Endothelial cell of umbilical vein (primary cell): ENCODE results near the gene ASIC4. TPM values are rescaled to one million over a fixed set of nuclear protein-coding genes. Genes with fewer than 3 reads are reported as not detected.

Experiments used
- BruUV-seq: library from RNA; stranded (reverse); fragments of 400-500 nt; replicated peaks from 2 replicates; lab custom pipeline; 2021; lab: Mats Ljungman, UMichigan
- CTCF ChIA-PET: fragments of 300-600, 350-600 bp; sonication (Branson Sonifier 250); formaldehyde crosslinking; loops from one replicate; lab custom pipeline; 2021; ENCODE audit warnings: antibody characterized with exemption, inconsistent platforms; lab: Charles Lee
- POLR2A ChIA-PET: fragments of 300-600, 350-600 bp; sonication (Branson Sonifier 250); formaldehyde crosslinking; loops from one replicate; lab custom pipeline; 2021; ENCODE audit warnings: antibody characterized with exemption, inconsistent platforms; lab: Charles Lee
- DNase-seq: peaks from one replicate; pipeline ENCODE4 v3.0.0-alpha.2; 2011; ENCODE audit warnings: low read depth, low spot score
- FAIRE-seq: peaks from 2 replicates; lab custom pipeline; 2011; peaks lifted over from hg19 to GRCh38; lab: Jason Lieb, UNC
- H2AFZ ChIP-seq: 2 replicates; pipeline ENCODE4 v1.6.0; 2012; ENCODE audit warnings: low read depth, low read length, control low read depth, inconsistent platforms
- H3K27ac ChIP-seq: 2 replicates; pipeline ENCODE4 v1.5.1; 2011; ENCODE audit warnings: low read depth, mild to moderate bottlenecking, control low read depth, low read length, moderate library complexity; ENCODE audit not compliant: insufficient read depth
- H3K27me3 ChIP-seq, 2 experiments: 2 replicates each; pipeline versions ENCODE4 v1.6.0 to v1.6.1; 2011; ENCODE audit warnings: low read length in 2 of 2, mixed read lengths in 1 of 2; ENCODE audit not compliant: control insufficient read depth in 2 of 2, insufficient read depth in 2 of 2
- H3K36me3 ChIP-seq, 2 experiments: 2 replicates in 1 of 2; 3 replicates in 1 of 2; pipeline ENCODE4 v1.5.1; 2011; ENCODE audit warnings: low read length in 2 of 2, mild to moderate bottlenecking in 1 of 2, moderate library complexity in 1 of 2; ENCODE audit not compliant: control insufficient read depth in 2 of 2, insufficient read depth in 2 of 2; ENCODE audit errors: extremely low read depth in 1 of 2
- H3K4me1 ChIP-seq: 3 replicates; pipeline ENCODE4 v1.5.1; 2011; ENCODE audit warnings: mild to moderate bottlenecking, low read length; ENCODE audit not compliant: control insufficient read depth, insufficient read depth; ENCODE audit errors: extremely low read depth
- H3K4me2 ChIP-seq: 2 replicates; pipeline ENCODE4 v1.6.1; 2011; ENCODE audit warnings: low read length, control low read depth, mixed read lengths; ENCODE audit not compliant: insufficient read depth
- H3K4me3 ChIP-seq, 3 experiments: fragments of 200-600 bp in 1 of 3; sonication (generic), shearing (Covaris generic) in 1 of 3; replicated peaks in 1 of 3; 2 replicates each; pipeline ENCODE4 v1.5.1; 2011 to 2016; ENCODE audit warnings: control low read depth in 3 of 3, low read length in 3 of 3, mild to moderate bottlenecking in 2 of 3, inconsistent platforms in 1 of 3, low read depth in 1 of 3, moderate library complexity in 1 of 3; ENCODE audit not compliant: insufficient read depth in 1 of 3
- H3K79me2 ChIP-seq: 2 replicates; pipeline ENCODE4 v1.6.0; 2012; ENCODE audit warnings: low read length, inconsistent platforms; ENCODE audit not compliant: control insufficient read depth, insufficient read depth
- H3K9ac ChIP-seq: replicated peaks from 2 replicates; pipeline ENCODE3; 2011; ENCODE audit warnings: low read length, control low read depth; ENCODE audit not compliant: insufficient read depth; ENCODE audit errors: extremely low read depth
- H3K9me1 ChIP-seq: replicated peaks from 3 replicates; pipeline ENCODE4 v1.6.0; 2011; ENCODE audit warnings: mild to moderate bottlenecking, low read length; ENCODE audit not compliant: control insufficient read depth, insufficient read depth; ENCODE audit errors: extremely low read depth
- H3K9me3 ChIP-seq: replicated peaks from 2 replicates; pipeline ENCODE4 v1.5.1; 2012; ENCODE audit warnings: low read length, inconsistent platforms; ENCODE audit not compliant: control insufficient read depth, insufficient read depth
- H4K20me1 ChIP-seq: replicated peaks from 2 replicates; pipeline ENCODE3; 2011; ENCODE audit warnings: mild to moderate bottlenecking, low read length; ENCODE audit not compliant: control insufficient read depth, insufficient read depth; ENCODE audit errors: extremely low read depth
- CTCF ChIP-seq, 2 donors: IDR thresholded peaks; 1 replicate in 1 of 2; 2 replicates in 1 of 2; pipeline ENCODE4 v1.5.1; 2011; ENCODE audit warnings: low read length in 2 of 2, mild to moderate bottlenecking in 2 of 2, moderate library complexity in 2 of 2, control low read depth in 1 of 2, inconsistent platforms in 1 of 2, low read depth in 1 of 2; ENCODE audit not compliant: insufficient read depth in 1 of 2; ENCODE audit errors: extremely low read depth in 1 of 2
- EZH2 ChIP-seq: IDR thresholded peaks from 2 replicates; pipeline ENCODE4 v1.6.1; 2012; ENCODE audit warnings: borderline replicate concordance, low read depth, mild to moderate bottlenecking, moderate library complexity, low read length, inconsistent platforms; ENCODE audit not compliant: severe bottlenecking
- FOS ChIP-seq: IDR thresholded peaks from 2 replicates; pipeline ENCODE4 v1.6.1; 2011; ENCODE audit warnings: mild to moderate bottlenecking, low read length, moderate library complexity, borderline replicate concordance; ENCODE audit not compliant: insufficient read depth
- GATA2 ChIP-seq: IDR thresholded peaks from 2 replicates; pipeline ENCODE4 v1.7.0; 2011; ENCODE audit warnings: low read depth, mild to moderate bottlenecking, moderate library complexity, mixed read lengths, low read length; ENCODE audit not compliant: insufficient read length, insufficient read depth
- JUN ChIP-seq: IDR thresholded peaks from 2 replicates; pipeline ENCODE4 v1.6.1; 2011; ENCODE audit warnings: borderline replicate concordance, low read depth; ENCODE audit not compliant: insufficient read length, insufficient read depth
- MAX ChIP-seq: IDR thresholded peaks from 2 replicates; pipeline ENCODE4 v1.6.1; 2011; ENCODE audit not compliant: insufficient read depth, insufficient read length
- MYC ChIP-seq: IDR thresholded peaks from one replicate; pipeline ENCODE4 v1.6.1; 2011; ENCODE audit warnings: mild to moderate bottlenecking, low read depth, low read length
- POLR2A ChIP-seq: IDR thresholded peaks from 2 replicates; pipeline ENCODE4 v1.6.1; 2012; ENCODE audit warnings: low read depth, mild to moderate bottlenecking, control low read depth, low read length
- POLR2AphosphoS5 ChIP-seq: IDR thresholded peaks from 2 replicates; pipeline ENCODE4 v1.6.1; 2012; ENCODE audit warnings: low read depth, mild to moderate bottlenecking, control low read depth, low read length, moderate library complexity; ENCODE audit not compliant: insufficient read depth
- dilution Hi-C: fragments of 300-500 bp; cut with MboI; formaldehyde crosslinking; loops from one replicate; pipeline ENCODE4 v1.15.0; 2019; ENCODE audit warnings: low sequenced_read_pairs; ENCODE audit not compliant: extremely low pct_ligation_motif_present
- intact Hi-C: fragments of 100-400 bp; cut with micrococcal nuclease; formaldehyde crosslinking; loops from one replicate; pipeline ENCODE4 v1.10.0; 2022
- polyA plus RNA-seq, 4 experiments: library from polyadenylated mRNA; depleted of rRNA in 3 of 4; stranded (reverse) in 3 of 4; unstranded in 1 of 4; fragments of >200 nt; gene quantifications; 2 replicates each; pipeline versions ENCODE4 v1.2.1 to v1.2.3, GENCODE V29; 2011 to 2012; ENCODE audit warnings: missing spikeins in 1 of 4
- total RNA-seq: library from RNA; stranded (reverse); gene quantifications from 2 replicates; pipeline ENCODE4 v1.2.3, GENCODE V29; 2021

Gene ASIC4
- total and polyA plus RNA-seq, 2 donors (not counting 3 experiments of a cell fraction or from before 2014, with no cell fraction given): not detected

- BruUV-seq: no TSS peak
- DNase-seq: no peak
- H3K27ac ChIP-seq: no peak overlapping the region
- no peaks in the 10 kb centered on the region for H3K9me1 ChIP-seq
- ChIA-PET POLR2A (no interaction called here), CTCF (no interaction called here)
- intact Hi-C loops (no loop called here), dilution Hi-C loops (no loop called here)
- peaks cover 8 to 25% of the 10 kb centered on the region in 2 experiments for H3K27me3 ChIP-seq
- no peak overlapping the region for H3K9ac ChIP-seq
- TF ChIP-seq JUN (no peak), CTCF (IDR thresholded peaks at IDR 0.05; ENCODE audit: extremely low read depth in 1 of 2, insufficient read depth in 1 of 2, low read depth in 1 of 2, low read length in 2 of 2) (no peak), EZH2 (no peak), POLR2A (no peak), MYC (no peak), FOS (no peak), POLR2AphosphoS5 (no peak), GATA2 (no peak), MAX (no peak)
- H3K9me3 ChIP-seq: no peaks in the 10 kb centered on the region
- no peak overlapping the region for H2AFZ ChIP-seq
- no peak for FAIRE-seq
- H3K4me2 ChIP-seq: no peak overlapping the region
- H4K20me1 ChIP-seq: no peaks in the 10 kb centered on the region
- no peak overlapping the region for H3K4me3 ChIP-seq
- no peaks in the 10 kb centered on the region for H3K79me2 ChIP-seq
- H3K36me3 ChIP-seq: no peaks in the 10 kb centered on the region
- H3K4me1 ChIP-seq: no peaks in the 10 kb centered on the region
Observed at GRCh38 chr2:219569635-219570034, 55.4 kb downstream of the ASIC4 start.
